Keratinocyte (primary cell): Measurements from ENCODE around the gene SLC6A3. TPM values are rescaled to one million over a fixed set of nuclear protein-coding genes. Genes with fewer than 3 reads are reported as not detected.

Source experiments
- DNase-seq: peaks from one replicate; pipeline ENCODE4 v3.0.0-alpha.2; 2011; ENCODE audit warnings: low read depth, missing footprints, low spot score
- FAIRE-seq: peaks from 2 replicates; lab custom pipeline; 2011; peaks lifted over from hg19 to GRCh38; lab: Jason Lieb, UNC
- H2AFZ ChIP-seq: 2 replicates; pipeline ENCODE4 v1.6.0; 2012; ENCODE audit warnings: low read length, control low read depth, inconsistent platforms; ENCODE audit not compliant: control insufficient read depth
- H3K27ac ChIP-seq: 2 replicates; pipeline ENCODE4 v1.5.1; 2011; ENCODE audit warnings: low read length; ENCODE audit not compliant: control insufficient read depth, insufficient read depth
- H3K27me3 ChIP-seq: 3 replicates; pipeline ENCODE4 v1.6.0; 2011; ENCODE audit warnings: low read length; ENCODE audit not compliant: control insufficient read depth, insufficient read depth; ENCODE audit errors: extremely low read depth
- H3K36me3 ChIP-seq, 2 experiments: 2 replicates in 1 of 2; 3 replicates in 1 of 2; pipeline ENCODE4 v1.5.1; 2011; ENCODE audit warnings: low read length in 2 of 2, mild to moderate bottlenecking in 1 of 2; ENCODE audit not compliant: control insufficient read depth in 2 of 2, insufficient read depth in 2 of 2; ENCODE audit errors: extremely low read depth in 1 of 2
- H3K4me1 ChIP-seq: 3 replicates; pipeline ENCODE4 v1.5.1; 2011; ENCODE audit warnings: low read length; ENCODE audit not compliant: control insufficient read depth, insufficient read depth; ENCODE audit errors: extremely low read depth
- H3K4me2 ChIP-seq: 3 replicates; pipeline ENCODE4 v1.6.0; 2011; ENCODE audit warnings: low read depth, low read length; ENCODE audit not compliant: control insufficient read depth, insufficient read depth; ENCODE audit errors: extremely low read depth
- H3K4me3 ChIP-seq, 3 experiments: fragments of 200-600 bp in 1 of 3; sonication (generic) in 1 of 3; 2 replicates in 2 of 3; 3 replicates in 1 of 3; pipeline ENCODE4 v1.5.1; 2011 to 2016; ENCODE audit warnings: low read length in 3 of 3, mild to moderate bottlenecking in 3 of 3, control low read depth in 2 of 3, inconsistent platforms in 1 of 3, low read depth in 1 of 3, mixed read lengths in 1 of 3, mixed run types in 1 of 3, moderate library complexity in 1 of 3; ENCODE audit not compliant: control insufficient read depth in 2 of 3, insufficient read depth in 2 of 3; ENCODE audit errors: extremely low read depth in 1 of 3
- H3K79me2 ChIP-seq: 2 replicates; pipeline ENCODE4 v1.6.0; 2012; ENCODE audit warnings: low read length; ENCODE audit not compliant: control insufficient read depth, insufficient read depth
- H3K9ac ChIP-seq: 3 replicates; pipeline ENCODE4 v1.6.0; 2011; ENCODE audit warnings: low read length; ENCODE audit not compliant: control insufficient read depth, insufficient read depth; ENCODE audit errors: extremely low read depth
- H3K9me1 ChIP-seq: 3 replicates; pipeline ENCODE4 v1.6.0; 2011; ENCODE audit warnings: low read length; ENCODE audit not compliant: control insufficient read depth, insufficient read depth; ENCODE audit errors: extremely low read depth
- H3K9me3 ChIP-seq: 2 replicates; pipeline ENCODE4 v1.5.1; 2012; ENCODE audit warnings: low read depth, low read length; ENCODE audit not compliant: control insufficient read depth
- H4K20me1 ChIP-seq: 3 replicates; pipeline ENCODE4 v1.6.0; 2011; ENCODE audit warnings: low read length; ENCODE audit not compliant: control insufficient read depth, insufficient read depth; ENCODE audit errors: extremely low read depth
- EZH2 ChIP-seq: IDR thresholded peaks from one replicate; pipeline ENCODE4 v1.6.1; 2012; ENCODE audit warnings: inconsistent platforms, mild to moderate bottlenecking, low read length, moderate library complexity
- dilution Hi-C: fragments of 300-500 bp; cut with MboI; formaldehyde crosslinking; loops from one replicate; pipeline ENCODE4 v1.7.0; 2020; ENCODE audit warnings: low sequenced_read_pairs; ENCODE audit not compliant: extremely low pct_ligation_motif_present
- polyA plus RNA-seq, 5 experiments: library from polyadenylated mRNA; depleted of rRNA in 3 of 5; stranded (reverse) in 3 of 5; stranded (forward) in 1 of 5; unstranded in 1 of 5; fragments of >200 nt; gene quantifications; 1 replicate in 1 of 5; 2 replicates in 3 of 5; 3 replicates in 1 of 5; pipeline versions ENCODE4 v1.2.1 to v1.2.3, GENCODE V29; 2011 to 2012; ENCODE audit warnings: missing spikeins in 2 of 5, low read depth in 1 of 5, low replicate concordance in 1 of 5
- TF ChIP-seq, protein P1 (sequence below), 3 experiments: IDR thresholded peaks in 1 of 3; conservative IDR thresholded peaks in 1 of 3; optimal IDR thresholded peaks in 1 of 3; 2 replicates in 2 of 3; 3 replicates in 1 of 3; pipeline versions ENCODE3 to v1.5.1; 2011; ENCODE audit warnings: low read length in 3 of 3, mild to moderate bottlenecking in 3 of 3, moderate library complexity in 2 of 3, control low read depth in 1 of 3, inconsistent platforms in 1 of 3; ENCODE audit not compliant: insufficient read depth in 2 of 3; ENCODE audit errors: extremely low read depth in 1 of 3

SLC6A3 gene
- polyA plus RNA-seq, 1 donor (not counting 4 experiments of a cell fraction or from before 2014, with no cell fraction given), result 0.03 TPM

DNA sequence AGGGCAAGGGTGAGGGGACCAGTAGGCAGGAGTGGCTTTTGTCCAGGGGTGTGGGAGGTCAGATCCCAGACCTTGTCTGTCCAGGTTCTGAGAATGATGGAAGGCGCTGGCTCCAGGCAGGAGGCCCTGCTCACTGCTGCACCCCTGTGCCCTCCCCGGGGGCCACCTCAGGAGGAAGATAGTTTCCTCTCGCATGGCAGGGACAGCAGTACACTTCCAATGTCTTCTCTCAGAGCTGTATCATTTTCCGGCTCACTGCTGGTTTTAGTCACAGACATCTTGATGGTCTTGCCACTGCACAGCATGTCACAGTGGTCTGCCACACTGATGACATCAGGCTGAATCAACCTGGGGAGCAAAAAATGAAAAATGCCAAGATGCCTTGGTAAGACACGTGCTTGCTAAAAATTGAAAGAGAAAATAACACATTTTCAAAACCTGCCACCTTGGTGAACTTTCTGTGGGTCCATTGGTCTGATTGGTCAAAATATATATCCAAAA, 3.3 kb upstream of the SLC6A3 start:
- Histone ChIP-seq H3K4me1 (no peaks in the 10 kb centered on the region), H3K27ac (no peak overlapping the region), H4K20me1 (no peaks in the 10 kb centered on the region), H3K9ac (no peak overlapping the region), H3K4me2 (no peak overlapping the region), H3K9me1 (no peaks in the 10 kb centered on the region), H3K9me3 (no peaks in the 10 kb centered on the region), H3K36me3 (no peaks in the 10 kb centered on the region), H3K27me3 (peaks cover 49% of the 10 kb centered on the region), H3K79me2 (no peaks in the 10 kb centered on the region), H2AFZ (no peak overlapping the region), H3K4me3 (no peak overlapping the region)
- DNase-seq, result no peak
- no peak for FAIRE-seq
- dilution Hi-C loops, result no loop called here
- TF ChIP-seq EZH2, result no peak
- TF ChIP-seq, protein P1, sequence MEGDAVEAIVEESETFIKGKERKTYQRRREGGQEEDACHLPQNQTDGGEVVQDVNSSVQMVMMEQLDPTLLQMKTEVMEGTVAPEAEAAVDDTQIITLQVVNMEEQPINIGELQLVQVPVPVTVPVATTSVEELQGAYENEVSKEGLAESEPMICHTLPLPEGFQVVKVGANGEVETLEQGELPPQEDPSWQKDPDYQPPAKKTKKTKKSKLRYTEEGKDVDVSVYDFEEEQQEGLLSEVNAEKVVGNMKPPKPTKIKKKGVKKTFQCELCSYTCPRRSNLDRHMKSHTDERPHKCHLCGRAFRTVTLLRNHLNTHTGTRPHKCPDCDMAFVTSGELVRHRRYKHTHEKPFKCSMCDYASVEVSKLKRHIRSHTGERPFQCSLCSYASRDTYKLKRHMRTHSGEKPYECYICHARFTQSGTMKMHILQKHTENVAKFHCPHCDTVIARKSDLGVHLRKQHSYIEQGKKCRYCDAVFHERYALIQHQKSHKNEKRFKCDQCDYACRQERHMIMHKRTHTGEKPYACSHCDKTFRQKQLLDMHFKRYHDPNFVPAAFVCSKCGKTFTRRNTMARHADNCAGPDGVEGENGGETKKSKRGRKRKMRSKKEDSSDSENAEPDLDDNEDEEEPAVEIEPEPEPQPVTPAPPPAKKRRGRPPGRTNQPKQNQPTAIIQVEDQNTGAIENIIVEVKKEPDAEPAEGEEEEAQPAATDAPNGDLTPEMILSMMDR (optimal IDR thresholded peaks at IDR 0.05 in 1 of 3, IDR thresholded peaks at IDR 0.05 in 1 of 3, conservative IDR thresholded peaks at IDR 0.05 in 1 of 3; ENCODE audit: extremely low read depth in 1 of 3, insufficient read depth in 2 of 3, low read length in 3 of 3), result no peak

DNA sequence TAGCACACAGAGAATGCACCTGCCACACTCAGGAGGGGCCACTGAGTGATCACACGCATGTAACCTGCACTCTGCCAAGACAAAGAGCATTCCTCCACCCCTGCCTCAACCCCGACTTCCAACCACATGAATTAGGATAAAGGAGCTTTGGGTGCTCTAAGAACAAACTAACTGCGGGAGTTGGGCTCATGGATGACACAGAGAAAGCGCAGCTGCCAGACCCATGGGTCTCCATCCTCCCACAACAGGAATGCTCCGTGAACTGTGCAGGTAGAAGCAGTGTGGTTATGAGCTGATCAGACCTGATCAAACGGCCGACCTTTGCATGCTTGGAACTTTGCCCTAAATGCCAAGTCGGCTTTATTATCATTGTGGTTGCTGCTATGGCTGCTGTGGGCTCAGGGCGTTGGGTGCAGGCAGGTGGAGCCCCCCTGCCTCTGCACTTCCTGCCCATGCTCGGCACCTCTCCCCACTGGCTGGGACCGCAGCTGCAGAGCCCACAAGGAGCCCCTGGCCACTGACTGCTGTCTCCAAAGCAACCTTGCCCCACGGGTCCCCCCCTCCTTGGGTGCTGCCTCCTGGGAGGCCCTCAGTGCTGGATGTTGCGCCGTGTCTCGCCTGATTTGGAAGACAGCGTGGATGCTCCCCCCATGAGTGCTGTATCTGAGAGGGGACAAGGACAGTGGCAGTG, 2.6 kb upstream of the SLC6A3 start:
- FAIRE-seq (no peak), DNase-seq (no peak)
- Histone ChIP-seq H3K79me2 (no peaks in the 10 kb centered on the region), H3K9me3 (no peaks in the 10 kb centered on the region), H3K4me2 (no peak overlapping the region), H3K27ac (no peak overlapping the region), H3K4me3 (no peak overlapping the region), H2AFZ (no peak overlapping the region), H3K36me3 (no peaks in the 10 kb centered on the region), H4K20me1 (no peaks in the 10 kb centered on the region), H3K9ac (no peak overlapping the region), H3K4me1 (no peaks in the 10 kb centered on the region), H3K9me1 (no peaks in the 10 kb centered on the region), H3K27me3 (peaks cover 56% of the 10 kb centered on the region)
- no peak for TF ChIP-seq EZH2
- TF ChIP-seq, protein P1 (optimal IDR thresholded peaks at IDR 0.05 in 1 of 3, IDR thresholded peaks at IDR 0.05 in 1 of 3, conservative IDR thresholded peaks at IDR 0.05 in 1 of 3; ENCODE audit: extremely low read depth in 1 of 3, insufficient read depth in 2 of 3, low read length in 3 of 3), result no peak
- dilution Hi-C loops, result no loop called here
